ENCODE results near the gene SEPTIN7.

DNA sequence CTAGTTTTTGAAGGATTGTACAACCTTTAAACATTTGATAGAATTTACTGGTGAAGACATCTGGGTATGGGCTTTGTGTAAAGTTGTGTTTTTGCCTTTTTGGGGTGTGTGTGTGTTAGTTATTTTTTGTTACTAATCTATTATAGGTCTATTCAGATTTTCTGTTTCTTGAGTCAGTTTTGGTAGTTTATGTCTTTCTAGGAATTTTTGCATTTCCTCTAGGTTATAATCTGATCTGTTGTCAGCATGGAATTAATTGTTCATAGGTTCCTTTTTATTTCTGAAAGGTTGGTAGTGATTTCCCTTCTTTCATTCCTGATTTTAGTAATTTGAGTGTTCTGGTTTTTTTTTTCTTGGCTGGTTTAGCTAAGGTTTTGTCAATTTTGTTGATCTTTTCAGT is 17.7 kb downstream of the SEPTIN7 start:
- TF ChIP-seq CTCF (IDR thresholded peaks at IDR 0.05; ENCODE audit: poor library complexity) = no peak
- TF ChIP-seq EZH2phosphoT487 (IDR thresholded peaks at IDR 0.05; ENCODE audit: low read depth, severe bottlenecking, unreplicated experiment) = no peak

Measured in hepatocyte (in vitro differentiated cells).